Hepatocyte (in vitro differentiated cells): ENCODE measurements around the gene GPR139.

Experiments used
- EZH2 ChIP-seq: fragments of 200-600 bp; sonication (generic); IDR thresholded peaks from 2 replicates; pipeline ENCODE4 v1.6.1; 2016; ENCODE audit warnings: antibody characterized with exemption, mild to moderate bottlenecking, borderline replicate concordance
- EZH2phosphoT487 ChIP-seq: fragments of 200-600 bp; sonication (generic); IDR thresholded peaks from one replicate; pipeline ENCODE4 v1.6.1; 2018; ENCODE audit warnings: antibody characterized with exemption, mild to moderate bottlenecking, low read depth, moderate library complexity; ENCODE audit not compliant: unreplicated experiment, severe bottlenecking
- TF ChIP-seq, protein P1 (sequence below): fragments of 200-600 bp; sonication (generic); IDR thresholded peaks from 2 replicates; pipeline ENCODE4 v1.5.1; 2016; ENCODE audit warnings: antibody characterized with exemption, mild to moderate bottlenecking; ENCODE audit not compliant: poor library complexity

DNA sequence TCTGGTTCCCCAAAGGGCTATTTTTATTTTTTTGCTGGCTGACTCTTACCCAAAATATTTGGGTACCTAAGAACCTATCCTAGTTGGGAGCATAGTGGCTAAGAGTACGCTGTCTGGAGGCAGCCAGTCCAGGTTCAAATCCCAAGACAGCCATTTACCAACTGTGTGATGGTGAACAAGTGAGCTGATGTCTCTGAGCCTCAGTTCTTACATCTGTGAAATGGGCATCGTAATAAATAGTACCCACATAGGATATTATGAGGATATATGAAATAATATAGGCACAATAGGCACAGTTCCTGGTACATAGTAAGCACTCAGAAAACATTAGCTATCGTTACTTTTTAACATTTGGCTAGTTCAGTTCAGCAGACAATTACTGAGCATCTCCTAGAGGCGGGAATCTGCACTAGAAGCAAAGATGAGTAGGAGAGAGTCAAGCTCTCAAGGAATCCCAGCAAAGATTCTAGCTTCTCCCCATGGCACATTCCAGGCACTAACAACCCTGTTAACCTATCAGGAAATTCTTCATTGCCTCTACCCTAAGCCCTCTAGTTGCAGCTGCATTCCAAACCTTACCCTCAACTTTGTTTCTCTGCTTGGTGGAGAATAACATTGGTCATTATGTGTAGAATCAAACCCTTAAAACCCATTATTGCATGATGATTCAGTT, 31.6 kb downstream of the GPR139 start:
- TF ChIP-seq, protein P1, sequence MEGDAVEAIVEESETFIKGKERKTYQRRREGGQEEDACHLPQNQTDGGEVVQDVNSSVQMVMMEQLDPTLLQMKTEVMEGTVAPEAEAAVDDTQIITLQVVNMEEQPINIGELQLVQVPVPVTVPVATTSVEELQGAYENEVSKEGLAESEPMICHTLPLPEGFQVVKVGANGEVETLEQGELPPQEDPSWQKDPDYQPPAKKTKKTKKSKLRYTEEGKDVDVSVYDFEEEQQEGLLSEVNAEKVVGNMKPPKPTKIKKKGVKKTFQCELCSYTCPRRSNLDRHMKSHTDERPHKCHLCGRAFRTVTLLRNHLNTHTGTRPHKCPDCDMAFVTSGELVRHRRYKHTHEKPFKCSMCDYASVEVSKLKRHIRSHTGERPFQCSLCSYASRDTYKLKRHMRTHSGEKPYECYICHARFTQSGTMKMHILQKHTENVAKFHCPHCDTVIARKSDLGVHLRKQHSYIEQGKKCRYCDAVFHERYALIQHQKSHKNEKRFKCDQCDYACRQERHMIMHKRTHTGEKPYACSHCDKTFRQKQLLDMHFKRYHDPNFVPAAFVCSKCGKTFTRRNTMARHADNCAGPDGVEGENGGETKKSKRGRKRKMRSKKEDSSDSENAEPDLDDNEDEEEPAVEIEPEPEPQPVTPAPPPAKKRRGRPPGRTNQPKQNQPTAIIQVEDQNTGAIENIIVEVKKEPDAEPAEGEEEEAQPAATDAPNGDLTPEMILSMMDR, result no peak
- TF ChIP-seq EZH2, result no peak
- no peak for TF ChIP-seq EZH2phosphoT487
